CD4-positive, alpha-beta T cell treated with Interleukin-6 for 4 hours (primary cell): ENCODE results near the gene ZGPAT.
A peak's percentile ranks its signal among the peaks of the same experiment; 100 is the strongest.
"Not testable (repeated sequence)": the region's sequence is repeated elsewhere in the genome, so short reads cannot be mapped to it uniquely, and the experiment has no call there.

Source experiments
- DNase-seq: peaks from one replicate; pipeline ENCODE4 v3.0.0-alpha.2; 2020; ENCODE audit warnings: mixed read lengths

The ZGPAT gene

GRCh38 chr20:63703471-63703975 lies 4.3 kb upstream of the ZGPAT start:
- no peak for DNase-seq

GRCh38 chr20:63703976-63704748 lies 3.7 kb upstream of the ZGPAT start:
- DNase-seq: no peak

- DNase-seq: no peak
Observed at GRCh38 chr20:63704749-63705117, 3.1 kb upstream of the ZGPAT start.

DNA sequence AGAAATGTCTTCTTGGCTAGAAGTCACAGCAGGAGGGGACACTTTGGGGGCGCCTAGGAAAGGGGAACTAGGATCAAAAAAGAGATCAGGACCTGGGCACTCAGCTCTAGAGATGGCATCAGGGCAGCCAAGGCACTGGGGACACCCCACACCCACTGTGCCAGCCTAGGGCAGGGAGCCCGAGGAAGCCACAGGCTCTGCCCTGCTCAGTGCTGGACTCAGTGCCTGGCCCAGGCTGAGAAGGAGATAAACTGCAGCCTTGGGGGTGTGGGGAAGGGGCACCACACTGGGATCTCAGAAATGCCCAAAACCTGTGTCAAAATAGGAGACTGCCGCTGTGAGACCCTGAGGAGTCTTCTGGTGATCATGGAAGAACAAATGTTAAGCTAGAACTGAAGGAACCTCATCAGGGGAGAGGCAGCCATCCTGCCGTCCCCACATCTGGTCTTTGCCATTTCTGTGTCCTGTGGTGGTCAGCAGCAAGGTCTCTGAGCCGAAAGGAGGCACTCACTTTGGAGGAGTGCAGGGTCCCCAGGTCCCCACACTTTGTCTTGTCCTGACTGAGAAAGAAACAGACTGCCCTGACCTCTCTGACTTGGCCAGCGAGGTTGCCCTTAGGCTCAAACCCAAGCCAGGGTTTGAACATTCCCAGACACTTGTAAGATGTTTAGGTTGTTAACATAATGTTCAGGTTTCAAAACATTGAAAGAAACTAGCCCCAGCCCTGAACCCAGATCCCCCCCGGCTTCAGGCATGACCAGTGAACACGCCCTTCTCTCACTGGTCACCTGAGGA lies 2.4 kb upstream of the ZGPAT start:
- no peak for DNase-seq

DNA sequence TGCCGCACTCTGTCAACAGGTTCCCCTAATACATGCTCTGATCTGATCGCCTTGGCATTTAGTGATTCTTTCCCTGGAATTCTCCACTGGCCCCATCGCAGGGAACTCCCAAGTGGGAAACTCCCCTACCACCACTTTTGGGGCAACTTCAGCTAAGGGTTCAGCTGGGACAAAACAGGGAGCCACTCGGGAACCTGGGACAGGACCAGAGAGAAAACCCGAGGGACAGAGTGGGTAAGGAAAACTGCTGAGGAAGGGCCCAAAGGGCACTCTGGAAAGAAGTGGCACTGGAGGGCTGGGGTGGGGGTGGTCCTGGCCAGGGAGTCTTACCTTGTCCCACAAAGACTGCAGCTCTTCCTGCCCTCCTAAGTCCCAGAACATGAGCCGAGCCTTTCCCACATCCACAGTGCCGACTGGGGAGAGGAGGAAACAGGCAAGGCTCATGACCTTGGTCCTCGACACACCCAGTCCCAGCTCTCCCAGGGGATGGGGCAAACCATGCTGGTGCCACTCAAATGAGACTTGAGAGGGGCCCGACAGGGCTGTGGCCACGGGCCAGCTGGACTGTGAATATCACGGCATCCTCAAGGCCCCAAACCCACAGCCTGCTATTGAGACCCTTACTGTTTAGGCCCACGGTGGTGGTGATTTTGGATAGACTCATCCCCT lies 1.7 kb upstream of the ZGPAT start:
- DNase-seq: no peak

GRCh38 chr20:63706852-63707557 lies 834 bp upstream of the ZGPAT start:
- peak; percentile 69 for DNase-seq

GRCh38 chr20:63708301-63709148 lies 686 bp downstream of the ZGPAT start:
- no peak for DNase-seq

DNA sequence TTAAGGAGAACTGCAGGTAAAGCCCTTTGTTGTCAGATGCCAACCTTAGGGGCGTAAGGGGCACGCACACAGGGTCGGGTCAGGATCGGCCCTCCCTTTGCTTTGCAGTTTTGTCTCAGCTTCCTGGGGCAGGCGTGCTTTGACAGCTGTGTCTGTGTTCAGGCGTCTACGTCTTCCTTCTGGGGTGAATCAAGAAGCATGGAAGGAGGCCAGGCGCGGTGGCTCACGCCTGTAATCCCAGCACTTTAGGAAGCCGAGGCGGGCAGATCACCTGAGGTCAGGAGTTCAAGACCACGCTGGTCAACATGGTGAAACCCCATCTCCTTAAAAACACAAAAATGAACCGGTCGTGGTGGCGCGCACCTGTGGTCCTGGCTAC lies 1.3 kb downstream of the ZGPAT start:
- DNase-seq: no peak

- no peak for DNase-seq
Observed at GRCh38 chr20:63711085-63711645, 3.3 kb downstream of the ZGPAT start.

DNA sequence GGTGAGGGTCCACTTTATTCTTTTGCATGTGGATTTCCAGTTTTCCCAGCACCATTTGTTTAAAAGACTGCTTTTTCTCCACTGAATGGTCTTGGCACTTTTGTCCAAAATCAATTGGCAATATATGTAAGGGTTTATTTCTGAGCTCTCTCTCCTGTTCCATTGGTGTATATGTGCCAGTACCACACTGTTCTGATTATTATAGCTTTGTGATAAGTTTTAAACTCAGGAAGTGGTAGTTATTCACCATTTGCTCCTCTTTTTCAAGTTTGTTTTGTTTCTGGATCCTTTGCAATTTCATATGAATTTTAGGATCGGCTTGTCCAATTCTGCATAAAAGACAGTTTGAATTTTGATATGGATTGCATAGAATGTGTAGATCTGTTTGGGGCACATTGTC lies 4.4 kb downstream of the ZGPAT start:
- DNase-seq: no peak

DNA sequence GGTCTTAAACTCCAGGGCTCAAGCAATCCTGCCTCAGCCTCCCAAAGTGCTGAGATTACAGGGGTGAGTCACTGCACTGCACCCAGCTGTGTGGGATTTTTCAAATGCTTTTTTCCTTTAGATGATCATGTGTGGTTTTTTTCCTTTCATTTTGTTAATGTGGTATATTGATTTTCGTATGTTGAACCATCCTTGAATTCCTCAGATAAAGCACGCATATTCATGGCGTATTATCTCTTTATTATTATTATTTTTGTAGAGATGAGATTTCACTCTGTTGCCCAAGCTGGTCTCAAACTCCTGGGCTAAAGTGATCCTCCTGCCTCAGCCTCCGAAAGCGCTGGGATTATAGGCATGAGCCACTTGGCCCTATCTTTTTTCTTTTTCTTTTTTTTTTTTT lies 7.0 kb downstream of the ZGPAT start:
- DNase-seq: no peak

DNA sequence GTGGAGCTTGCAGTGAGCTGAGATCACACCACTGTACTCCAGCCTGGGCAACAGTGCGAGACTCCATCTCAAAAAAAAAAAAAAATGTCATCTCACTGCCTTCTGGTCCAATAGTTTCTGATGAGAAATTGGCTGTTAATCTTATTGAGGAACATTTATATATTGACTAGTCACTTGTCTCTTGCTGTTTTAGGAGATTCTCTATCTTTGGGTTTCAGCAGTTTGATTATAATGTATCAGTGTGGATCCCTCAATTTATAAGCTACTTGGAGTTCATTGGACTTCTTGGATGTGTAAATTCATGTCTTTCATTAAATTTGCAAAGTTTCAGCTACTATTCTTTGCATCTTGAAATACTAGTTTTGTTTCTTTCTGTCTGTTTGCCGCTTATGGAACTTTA lies 11.2 kb downstream of the ZGPAT start:
- DNase-seq: no peak

DNA sequence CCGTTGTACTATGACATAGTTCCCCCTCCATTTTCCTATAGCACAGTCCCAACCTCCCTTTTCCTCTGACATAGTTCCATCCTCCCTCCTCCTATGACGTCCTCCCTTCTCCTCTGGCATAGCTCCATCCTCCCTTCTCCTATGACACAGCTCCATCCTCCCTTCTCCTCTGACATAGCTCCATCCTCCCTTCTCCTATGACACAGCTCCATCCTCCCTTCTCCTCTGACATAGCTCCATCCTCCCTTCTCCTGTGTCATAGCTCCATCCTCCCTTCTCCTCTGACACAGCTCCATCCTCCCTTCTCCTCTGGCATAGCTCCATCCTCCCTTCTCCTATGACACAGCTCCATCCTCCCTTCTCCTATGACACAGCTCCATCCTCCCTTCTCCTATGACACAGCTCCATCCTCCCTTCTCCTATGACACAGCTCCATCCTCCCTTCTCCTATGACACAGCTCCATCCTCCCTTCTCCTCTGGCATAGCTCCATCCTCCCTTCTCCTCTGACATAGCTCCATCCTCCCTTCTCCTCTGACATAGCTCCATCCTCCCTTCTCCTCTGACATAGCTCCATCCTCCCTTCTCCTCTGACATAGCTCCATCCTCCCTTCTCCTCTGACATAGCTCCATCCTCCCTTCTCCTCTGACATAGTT lies 15.3 kb downstream of the ZGPAT start:
- DNase-seq: not testable (repeated sequence)

GRCh38 chr20:63730189-63730733 lies 22.4 kb downstream of the ZGPAT start:
- DNase-seq: not testable (repeated sequence)

DNA sequence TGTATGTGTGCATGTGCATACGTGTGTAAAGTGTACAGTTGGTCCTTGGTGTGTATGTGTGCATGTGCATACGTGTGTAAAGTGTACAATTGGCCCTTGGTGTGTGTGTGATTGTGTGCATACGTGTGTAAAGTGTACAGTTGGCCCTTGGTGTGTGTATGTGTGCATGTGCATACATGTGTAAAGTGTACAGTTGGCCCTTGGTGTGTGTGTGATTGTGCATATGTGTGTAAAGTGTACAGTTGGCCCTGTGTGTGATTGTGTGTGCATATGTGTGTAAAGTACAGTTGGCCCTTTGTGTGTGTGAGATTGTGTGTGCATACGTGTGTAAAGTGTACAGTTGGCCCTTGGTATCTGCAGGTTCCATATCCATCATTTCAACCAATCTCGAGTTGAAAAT lies 23.6 kb downstream of the ZGPAT start:
- no peak for DNase-seq

GRCh38 chr20:63732118-63733095 lies 24.6 kb downstream of the ZGPAT start:
- no peak for DNase-seq

DNA sequence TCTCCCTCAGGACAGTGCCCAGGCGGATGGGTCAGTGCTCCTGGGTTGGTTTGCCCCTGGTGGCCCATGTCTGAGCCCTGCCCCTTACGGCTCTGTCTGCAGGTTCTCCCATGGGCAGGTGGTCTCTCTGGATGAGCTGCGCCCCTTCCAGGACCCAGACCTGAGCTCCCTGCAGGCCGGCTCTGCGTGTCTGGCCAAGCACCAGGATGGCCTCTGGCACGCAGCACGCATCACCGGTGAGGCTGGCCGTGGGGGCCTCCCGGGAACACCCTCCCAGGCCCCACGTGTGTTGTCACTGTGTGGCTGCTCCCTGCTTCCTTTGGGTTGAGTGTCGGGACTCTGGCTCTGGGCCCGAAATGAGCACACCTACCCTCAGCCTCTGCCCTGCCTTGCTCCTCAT lies 25.3 kb downstream of the ZGPAT start:
- DNase-seq: no peak

- DNase-seq: no peak
Observed at GRCh38 chr20:63733579-63734081, 25.8 kb downstream of the ZGPAT start.
